GDM1 (cell line): Measurements from ENCODE around the gene RPS6KA5.

Source experiments
- DNase-seq: peaks from one replicate; lab custom pipeline; 2025; lab: John Stamatoyannopoulos, UW

RPS6KA5 gene

DNA sequence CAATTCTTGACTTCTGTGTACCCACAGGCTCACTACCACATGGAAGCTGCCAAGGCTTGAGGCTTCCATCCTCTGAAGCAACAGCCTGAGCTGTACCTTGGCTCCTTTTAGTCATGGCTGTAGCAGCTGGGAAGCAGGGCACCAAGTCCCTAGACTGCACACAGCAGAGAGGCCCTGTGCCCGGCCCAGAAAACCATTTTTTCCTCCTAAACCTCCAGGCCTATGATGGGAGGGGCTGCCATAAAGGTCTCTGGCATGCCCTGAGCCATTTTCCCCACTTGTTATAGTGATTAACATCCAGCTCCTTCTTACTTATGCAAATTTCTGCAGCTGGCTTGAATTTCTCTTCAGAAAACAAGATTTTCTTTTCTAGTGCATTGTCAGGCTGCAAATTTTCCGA lies 121.8 kb downstream of the RPS6KA5 start:
- DNase-seq: no peak

DNA sequence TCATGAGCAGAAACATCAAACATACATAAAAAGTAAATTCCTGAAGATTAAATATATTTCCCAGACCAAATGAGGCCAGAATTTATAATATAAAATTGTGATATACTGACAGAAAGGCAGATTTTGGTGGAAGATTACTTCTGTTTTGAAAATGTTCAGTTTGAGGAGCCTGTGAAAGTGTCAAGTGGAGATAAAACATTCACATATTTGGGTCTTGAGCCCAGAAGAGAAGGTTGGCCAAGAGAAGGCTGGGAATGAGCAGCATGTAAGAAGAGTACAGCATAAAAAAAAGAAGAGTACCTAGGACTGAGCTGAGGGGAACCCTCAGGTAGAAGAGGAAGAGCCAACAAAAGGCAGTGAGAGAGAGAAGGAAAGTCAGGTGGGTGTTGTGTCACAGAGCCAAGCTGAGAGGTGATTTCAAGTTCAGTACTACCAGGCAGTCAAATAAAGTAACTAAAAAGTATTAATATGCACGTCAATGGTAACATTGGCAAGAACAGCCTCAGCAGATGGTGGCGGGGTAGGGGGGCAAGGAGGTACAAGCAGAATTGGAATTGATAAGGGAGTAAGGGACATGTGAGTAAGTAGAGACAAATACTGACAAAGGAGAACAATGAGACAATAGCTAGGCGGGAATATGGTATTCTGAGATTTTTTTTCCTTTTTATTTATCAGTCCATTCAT lies 123.5 kb downstream of the RPS6KA5 start:
- DNase-seq: no peak

DNA sequence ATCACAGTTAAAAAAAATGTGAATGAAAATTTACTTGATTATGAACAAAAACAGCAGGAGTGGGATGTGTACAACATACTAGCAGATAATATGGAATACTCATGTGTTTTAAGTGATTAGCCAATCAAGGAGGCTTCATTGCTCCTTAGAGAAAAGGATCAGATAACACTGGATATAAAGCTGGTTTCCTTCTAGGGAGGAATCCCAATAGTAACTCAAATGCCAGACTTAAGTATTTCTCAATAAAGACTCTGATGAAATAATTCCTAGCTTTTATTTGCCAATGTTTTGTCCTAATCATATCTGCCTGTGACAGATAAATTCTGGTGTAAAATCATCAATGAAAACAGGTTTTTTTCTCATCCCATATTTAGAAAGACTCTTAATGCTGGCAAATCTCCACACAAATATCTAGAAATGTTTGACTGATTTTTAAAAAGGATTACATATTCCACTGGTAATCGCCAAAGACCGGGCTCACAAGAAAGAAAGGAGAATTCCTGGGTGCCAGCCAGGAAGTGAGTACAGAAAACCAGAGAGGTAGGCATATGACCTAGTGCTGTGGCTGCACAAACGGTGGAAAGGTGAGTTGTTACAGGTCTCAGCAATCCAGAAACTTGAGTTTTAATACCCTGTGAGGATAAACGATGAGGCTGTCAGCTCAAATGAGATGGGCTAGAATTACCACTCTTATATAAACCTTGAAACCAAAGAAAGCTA lies 135.7 kb downstream of the RPS6KA5 start:
- no peak for DNase-seq

DNA sequence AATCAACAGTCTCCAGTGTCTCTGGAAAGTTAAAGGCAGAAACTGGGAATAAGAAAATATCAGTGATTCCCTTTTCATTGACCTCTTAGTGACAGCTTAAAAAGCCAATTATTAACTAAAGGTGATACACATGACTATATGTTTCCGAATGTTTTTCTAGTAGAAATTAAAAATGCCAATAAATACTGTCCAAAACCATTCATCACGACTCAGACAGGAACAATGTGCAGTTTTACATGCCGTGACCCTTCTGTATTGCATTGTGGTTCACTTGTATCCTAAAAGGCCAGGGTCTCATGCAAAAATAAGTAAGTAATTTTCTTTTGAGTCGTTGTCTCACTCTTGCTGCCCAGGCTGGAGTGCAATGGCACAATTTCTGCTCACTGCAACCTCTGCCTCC lies 138.3 kb downstream of the RPS6KA5 start:
- no peak for DNase-seq

DNA sequence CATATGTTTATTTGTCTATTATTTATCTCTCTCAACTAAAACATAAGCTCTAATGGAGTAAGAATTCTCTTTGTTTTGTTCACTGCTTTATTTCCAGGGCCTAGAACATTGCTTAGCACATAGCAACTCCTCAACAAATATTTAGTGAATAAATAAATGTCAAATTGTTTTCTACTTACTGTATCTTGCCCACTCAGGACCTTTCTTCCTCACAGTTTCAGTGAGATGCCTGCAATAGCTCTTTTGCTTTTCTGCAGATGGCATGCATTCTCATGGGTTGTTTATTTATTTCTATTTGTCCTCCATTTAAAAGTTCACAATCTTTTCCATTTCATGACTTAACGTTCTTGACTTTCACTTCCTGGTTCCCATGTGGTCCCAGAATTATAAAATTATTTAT lies 149.3 kb downstream of the RPS6KA5 start:
- no peak for DNase-seq

DNA sequence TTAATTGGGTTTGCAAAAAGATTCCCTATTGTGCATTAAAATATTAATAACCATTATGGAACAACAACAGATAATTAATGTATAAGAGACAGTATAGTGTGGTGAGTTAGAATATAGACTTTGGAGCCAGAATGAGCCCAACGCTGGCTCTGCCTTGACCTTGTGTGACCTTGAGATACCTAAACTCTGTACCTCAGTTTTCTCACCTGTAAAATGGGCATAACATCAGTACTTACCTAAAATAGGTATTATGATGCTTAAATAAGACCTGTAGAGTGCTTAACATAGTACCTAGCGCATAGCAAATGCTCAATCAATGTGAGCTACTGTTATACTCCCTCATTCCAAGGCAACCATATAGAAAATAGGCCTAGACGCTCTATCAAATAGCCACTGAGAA lies 153.3 kb downstream of the RPS6KA5 start:
- no peak for DNase-seq

DNA sequence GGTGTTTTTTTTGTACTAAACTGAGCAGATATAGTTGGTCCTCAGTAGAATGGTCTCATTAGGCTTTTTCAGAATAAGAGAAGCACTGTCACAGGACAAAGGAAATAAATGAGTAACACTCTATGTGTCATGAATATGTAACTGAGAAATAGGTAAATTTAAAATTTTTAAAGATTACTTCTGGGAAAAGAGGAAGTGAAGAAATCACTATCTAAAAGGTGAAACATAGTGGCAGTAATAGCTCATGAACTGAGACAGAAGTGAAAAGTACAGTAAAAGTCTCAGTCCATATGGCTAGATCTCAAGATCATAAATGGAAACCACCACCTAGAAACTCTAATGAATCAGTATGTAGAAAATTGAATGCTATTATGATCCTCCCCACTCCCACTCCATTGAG lies 154.9 kb downstream of the RPS6KA5 start:
- DNase-seq: no peak

DNA sequence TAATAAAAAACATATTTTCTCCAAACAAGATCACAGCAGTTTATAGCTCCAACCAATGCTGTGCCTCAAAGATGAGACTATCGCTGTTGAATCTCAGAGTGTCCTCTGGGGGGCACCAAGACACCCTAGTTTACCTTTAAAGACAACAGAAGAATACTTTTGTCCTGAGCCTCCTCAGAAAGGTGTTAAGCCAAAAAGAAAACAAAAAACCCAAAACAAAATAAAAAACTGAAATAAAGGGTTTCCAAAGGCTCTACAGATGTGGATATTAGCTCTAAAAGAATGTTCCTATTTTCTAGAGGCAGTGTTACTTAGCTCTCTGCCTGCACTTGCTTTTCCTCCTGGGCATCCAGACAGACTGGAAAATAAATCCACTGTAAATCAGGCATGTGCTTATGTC lies 157.3 kb downstream of the RPS6KA5 start:
- peak; percentile 26 for DNase-seq

DNA sequence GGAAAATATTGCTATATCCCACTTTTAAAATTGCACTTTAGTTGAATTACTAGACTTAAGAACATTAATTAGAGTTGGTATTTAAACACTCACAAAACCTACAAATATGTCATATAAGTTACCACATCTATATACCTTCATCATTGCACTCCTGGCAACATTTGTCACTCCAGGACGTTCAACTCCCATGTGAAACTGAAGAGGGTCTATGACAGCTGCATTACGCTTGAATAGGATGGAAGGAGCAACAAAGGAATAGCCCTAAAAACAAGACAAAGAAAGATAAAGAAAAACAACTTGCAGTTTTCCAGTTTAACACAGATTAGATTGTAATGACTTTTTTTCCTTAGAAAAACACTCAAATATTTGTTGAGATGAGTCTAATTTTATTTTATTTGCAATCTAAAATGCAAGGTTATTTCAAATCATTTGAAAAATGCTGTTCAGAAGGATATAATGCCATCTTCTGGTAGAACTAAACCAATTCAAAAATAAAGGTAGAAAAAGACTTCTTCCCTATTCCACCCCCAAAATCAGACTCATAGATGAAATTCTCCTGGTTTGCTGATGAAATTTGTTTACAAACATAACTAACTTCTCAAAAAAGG lies 159.9 kb downstream of the RPS6KA5 start:
- DNase-seq: no peak

DNA sequence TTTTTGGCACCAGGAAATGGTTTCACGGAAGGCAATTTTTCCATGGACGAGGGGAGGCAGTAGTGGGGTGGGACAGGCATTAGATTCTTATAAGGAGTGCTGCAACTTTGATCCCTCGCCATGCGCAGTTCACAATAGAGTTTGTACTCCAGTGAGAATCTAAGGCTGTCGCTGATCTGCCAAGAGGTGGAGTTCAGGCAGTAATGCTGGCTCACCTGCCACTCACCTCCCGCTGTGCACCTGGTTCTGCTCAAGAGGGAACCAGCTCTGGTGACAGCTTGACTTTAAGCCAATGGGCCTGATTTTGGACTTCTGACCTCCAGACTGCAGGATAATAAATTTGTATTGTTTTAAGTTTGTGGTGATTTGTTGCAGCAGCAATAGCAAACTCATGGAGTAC lies 163.4 kb downstream of the RPS6KA5 start:
- DNase-seq: no peak

DNA sequence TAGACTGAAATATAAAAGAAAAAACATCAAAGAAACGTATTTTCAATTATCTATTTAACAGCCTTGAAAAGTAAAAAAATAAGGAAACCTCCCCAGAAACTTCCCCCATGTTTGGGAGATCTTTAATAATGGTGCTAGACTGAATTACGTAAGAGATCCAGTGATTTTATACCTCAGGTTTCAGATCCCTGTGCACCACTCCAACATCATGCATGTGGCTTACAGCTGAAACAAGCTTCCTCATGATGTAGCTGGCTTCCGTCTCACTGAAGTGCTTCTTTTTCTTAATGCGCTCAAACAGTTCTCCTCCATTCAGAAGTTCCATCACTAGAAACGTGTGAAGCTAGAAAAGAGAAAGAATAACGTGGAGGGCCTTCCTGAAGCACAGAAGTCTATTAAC lies 166.2 kb downstream of the RPS6KA5 start:
- DNase-seq: no peak

DNA sequence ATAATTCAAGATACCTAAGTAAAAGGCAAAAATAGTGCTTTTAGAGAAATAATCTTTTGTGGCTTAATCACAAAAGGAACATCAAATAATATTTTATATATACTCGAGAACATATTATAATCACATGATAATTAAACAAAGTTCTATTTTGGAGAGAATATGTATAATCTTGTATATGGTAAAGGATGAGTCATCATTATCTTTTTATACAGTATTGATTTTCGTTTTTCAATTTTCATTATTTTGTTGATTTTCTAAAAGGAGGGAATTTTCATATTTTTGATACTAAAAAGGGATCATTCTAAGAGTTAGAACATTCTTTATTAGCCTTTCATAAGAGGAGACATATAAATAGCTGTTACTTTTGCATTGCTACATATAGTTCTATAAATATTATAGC lies 166.9 kb downstream of the RPS6KA5 start:
- no peak for DNase-seq

DNA sequence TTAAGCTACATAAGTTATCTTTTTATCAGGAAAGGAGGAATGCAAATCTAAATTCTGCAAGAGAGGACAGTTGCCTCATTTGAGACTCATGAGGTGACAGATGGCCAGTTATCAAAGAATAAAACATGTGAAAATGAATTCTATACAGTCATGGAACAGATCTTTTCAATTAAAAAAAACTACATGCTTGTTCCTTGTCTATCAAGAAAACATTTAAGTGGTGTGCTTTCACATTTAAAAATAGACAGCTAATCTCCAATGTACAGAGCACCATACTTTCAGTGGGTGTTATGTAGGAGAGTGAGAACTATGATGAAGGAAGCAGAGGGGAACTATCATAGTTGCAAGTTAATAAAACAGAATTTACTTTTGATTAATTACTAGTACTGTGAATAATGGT lies 167.5 kb downstream of the RPS6KA5 start:
- DNase-seq: no peak

DNA sequence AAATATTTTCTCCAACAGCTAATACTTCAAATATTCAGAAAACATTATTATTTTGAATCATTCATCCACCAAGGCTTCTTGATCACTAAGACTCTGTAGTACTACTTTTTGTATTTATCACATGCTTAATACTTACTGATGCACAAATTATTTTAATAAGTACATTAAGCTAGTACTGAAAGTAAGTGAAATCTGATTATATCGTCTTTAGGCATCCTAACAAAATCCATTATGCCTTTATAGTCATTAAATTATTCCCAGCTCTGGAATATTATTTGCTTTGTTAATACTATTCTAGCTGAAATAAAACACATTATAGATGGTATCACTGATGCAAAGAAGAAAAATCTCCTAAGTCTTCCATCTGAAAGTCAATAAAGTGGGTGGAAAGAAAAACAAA lies 169.1 kb downstream of the RPS6KA5 start:
- DNase-seq: no peak

DNA sequence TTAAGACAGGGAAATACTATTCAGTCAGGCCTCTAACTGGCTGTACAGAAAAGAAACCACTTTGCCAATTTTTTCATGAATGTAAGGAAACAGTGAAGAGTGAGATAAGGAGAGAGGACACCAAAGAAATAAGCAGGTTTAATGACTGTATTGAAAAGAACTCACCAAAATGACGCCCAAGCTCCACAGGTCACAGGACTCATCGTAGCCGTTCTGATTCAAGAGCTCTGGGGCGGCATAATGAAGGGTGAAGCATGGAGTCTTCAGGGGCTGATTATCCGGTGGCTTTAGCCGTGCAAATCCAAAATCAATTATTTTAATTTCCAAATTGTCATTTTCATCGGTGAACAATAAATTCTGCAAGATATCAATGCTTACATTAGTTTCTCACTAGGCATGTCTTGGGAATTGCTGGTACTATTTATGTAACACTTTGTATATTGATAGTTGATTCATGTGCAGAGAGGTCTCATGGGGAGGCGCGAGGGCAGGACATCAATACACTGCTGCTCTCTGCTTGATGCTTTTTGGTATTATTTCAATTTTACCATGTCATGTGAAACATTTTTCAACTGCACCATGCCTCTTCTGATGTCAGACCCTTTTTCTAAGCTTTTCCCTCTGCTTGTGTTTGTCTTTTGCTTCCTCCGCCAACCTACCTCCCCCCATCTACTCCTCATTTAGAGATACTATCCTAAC lies 170.0 kb downstream of the RPS6KA5 start:
- DNase-seq: no peak

DNA sequence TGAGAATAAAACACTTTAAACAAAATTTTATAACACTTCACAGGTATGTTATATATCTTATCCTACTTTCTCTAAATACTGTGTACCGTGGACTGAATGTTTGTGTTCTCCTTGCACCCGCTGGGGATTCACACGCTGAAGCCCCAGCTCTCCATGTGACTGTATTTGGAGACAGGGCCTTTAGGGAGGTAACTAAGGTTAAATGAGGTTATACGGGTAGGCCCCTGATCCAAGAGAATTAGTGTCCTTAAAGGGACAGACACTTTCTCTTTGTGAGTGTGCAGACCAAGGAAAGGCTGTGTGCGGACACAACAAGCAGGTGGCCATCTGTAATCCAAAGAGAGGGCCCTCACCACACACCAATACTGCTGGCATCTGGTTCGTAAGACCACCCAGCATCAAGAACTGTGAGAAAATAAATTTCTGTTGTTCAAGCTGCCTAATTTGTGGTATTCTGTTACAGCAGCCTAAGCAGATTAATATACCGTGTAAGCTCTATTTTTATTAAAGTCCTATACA lies 174.1 kb downstream of the RPS6KA5 start:
- DNase-seq: no peak

DNA sequence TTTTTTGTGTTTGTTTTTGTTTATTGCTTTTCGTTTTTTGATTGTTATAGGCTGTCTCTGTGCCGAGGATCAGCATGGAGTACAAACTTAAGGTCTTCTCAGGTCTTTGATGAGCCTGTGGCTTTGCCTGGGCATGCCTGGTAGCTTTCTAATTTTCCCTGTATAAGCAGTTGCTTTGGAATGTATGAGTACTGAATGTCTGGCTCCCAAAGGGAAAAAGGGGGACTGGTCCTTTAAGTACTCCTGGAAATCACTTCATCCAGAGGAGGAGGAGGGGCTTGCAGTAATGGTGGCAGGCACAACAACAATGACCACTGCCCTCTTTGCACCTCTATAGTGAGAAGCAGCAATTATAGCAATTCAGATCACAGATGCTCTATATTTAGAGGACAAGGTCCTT lies 176.7 kb downstream of the RPS6KA5 start:
- DNase-seq: no peak

DNA sequence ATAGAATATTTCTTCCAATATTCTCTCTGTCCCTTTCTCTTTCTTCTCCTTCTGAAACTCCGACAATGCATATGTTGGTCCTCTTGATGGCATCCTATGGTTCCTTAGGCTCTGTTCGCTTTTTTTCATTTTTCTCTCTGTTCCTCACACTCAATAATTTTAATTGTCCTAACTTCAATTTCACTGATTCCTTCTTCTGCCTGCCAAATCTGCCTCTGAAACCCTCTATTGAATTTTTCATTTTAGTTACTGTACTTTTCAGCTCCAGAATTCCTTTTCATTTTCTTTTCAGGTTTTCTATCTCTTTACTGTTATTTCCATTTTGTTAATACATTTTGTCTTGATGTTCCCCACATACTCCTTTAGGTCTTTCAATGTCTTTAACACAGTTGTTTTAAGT lies 177.2 kb downstream of the RPS6KA5 start:
- no peak for DNase-seq

DNA sequence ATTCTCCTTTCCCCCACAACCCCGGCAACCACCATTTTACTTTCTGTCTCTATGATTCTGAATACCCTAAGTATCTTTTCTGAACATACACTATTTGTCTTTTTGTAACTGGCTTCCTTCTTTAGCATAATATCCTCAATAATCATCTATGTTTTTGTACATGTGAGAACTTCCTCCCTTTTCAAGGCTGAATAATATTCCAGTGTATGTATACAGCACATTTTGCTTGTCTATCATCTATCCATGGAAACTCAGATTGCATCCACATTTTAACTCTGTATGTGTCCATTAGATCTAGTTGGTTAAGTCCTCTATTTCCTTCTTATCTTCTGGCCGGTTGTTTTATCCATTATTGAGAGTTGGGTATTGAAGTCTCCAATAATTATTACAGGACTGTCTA lies 180.2 kb downstream of the RPS6KA5 start:
- DNase-seq: no peak

DNA sequence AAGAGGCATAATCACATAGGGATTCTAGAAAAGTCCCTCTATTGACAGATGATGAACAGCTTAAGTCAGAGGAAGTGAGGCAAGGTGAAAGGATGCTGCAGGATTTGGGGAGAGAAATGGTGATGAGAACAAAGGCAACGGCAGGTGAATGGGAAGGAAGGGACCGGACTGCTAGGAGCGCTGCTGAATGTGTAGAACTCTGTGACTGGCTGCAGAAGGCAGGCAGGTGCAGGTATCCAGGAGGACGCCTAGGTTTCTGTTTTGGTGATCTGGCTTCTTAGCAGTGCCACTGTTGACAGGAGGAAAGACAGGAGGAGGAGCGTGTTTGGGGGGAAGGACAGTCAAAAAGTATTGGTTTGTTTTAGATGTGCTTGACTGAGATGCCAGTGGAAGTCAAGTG lies 185.8 kb downstream of the RPS6KA5 start:
- no peak for DNase-seq

DNA sequence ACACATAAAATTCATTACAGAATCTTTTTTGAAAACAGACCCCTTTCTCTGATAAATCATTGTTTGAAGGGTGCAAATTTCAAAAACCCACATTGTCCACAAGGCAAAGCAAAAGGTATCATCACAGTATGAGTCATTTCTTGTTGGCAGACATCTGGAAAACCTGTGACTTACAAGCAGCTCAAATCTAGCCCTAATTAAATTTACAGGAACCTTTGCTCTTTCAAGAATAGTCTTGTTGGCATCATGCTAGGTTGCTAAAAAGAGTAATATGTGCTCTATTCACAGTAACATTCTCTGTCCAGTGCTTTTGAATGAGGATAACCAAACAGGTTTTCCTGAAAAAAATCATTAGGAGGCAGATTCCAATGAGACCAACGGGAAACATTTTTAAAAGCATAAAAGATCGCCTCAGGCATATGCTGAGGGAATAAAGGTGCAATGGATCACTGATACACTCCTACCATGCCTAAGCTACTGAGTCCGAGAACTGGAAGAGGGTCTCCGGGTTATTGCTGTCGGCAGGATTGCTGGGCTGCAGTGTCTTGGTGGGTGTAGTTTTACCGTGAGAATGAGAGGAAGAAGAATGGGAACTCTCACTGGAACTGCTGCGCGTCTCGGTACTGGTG lies 188.7 kb downstream of the RPS6KA5 start:
- DNase-seq: no peak

DNA sequence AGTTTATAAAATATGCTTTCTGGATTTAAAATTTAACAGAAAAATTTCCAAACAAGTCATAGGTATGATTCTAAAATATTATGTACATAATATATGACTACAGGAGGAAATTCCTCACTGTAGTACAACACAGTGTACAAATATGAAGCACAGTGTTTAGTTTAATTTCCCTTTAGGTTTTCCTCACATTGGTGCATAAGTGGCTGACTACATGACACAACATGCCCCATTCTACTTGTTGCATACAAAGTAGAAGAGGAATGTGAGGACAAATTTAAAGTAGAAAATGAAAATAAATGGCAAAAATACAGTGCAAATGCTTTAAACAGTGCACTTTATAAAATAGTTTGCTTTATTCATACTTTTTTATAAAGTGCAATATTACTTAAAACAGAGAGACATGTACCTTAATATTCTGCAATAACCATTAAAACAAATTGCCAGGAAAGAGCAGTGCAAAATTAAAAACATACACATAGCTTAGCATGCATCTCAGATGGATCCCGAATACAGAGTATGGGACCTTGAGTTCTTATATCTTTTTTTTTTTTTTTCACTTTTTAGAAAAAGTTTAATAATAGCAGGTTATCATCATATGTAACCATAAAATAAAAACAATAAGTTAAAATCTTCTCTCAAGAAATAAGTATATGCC lies 189.4 kb downstream of the RPS6KA5 start:
- no peak for DNase-seq
